Measurements from ENCODE around the gene PACSIN2.

DNA sequence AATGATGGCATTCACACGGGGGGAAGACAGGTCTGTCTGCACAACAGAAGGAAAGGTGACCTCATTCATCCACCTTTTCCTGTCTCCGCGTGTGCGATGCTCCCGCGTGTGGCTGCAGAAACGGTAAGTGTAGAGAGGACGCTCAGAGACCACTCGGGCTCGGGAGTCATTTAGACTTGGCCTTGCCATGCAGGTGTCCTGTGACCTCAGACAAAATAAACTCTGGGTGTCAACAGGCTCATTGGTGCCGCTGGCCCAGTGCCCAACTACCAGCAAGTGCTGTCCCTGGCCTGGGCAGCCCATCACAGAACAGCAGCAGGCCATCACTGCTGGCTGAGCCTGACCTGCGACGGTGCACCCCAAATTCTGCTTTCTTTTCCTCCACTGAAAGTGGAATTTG, 109.7 kb downstream of the PACSIN2 start:
- TF ChIP-seq POLR2A (IDR thresholded peaks at IDR 0.05; ENCODE audit: low read length) (no peak), GATA1 (IDR thresholded peaks at IDR 0.05; ENCODE audit: low read depth, low read length) (no peak)
